Measurements from ENCODE around the gene ADAMTS15. TPM values are rescaled to one million over a fixed set of nuclear protein-coding genes. Genes with fewer than 3 reads are reported as not detected.

Gene ADAMTS15
- total RNA-seq, 3 donors from 2014 or later (not counting 1 experiment from before 2014, with no cell fraction given) = 0.20 TPM; not detected in 2

DNA sequence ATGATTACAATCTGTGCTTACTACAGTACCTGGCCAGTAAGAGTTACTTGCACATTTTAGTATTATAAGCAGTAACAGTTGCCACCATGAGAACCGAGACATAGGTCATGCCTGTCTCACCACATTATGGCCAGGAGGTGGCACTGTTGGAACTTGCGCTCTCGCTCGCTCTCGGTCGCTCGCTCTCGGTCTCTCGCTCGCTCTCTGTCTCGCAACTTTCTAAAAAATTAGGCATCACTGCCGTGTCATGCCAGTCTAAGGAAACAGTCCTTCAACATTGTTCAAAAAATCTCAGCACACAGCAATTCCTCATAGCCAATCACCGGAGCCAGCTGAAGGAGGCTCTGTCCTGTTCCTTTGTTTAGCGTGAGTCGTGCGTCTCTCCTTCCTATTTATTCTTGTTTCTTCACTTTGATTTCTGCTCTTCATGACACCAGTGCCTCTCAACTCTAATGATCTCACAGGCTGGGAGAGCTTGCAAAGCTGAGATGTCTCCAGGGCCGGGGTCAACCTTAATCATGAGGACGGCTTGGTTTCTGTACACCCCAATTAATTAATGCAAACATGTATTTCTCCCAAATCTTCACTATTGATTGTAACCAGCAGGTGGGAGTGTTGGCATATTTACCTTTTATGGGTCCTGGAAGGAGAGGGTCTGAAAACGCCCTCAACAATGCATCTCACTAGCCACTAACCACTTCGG, 13.8 kb upstream of the ADAMTS15 start:
- peak; percentile 56 to 88 for DNase-seq
- Mint-ChIP-seq H3K9me3 (no peaks in the 10 kb centered on the region), H3K4me1 (peaks cover 19 to 23% of the 10 kb centered on the region in 2 donors), H3K4me3 (no peak overlapping the region), H3K36me3 (no peaks in the 10 kb centered on the region), H3K27ac (no peak overlapping the region), H3K27me3 (ENCODE audit: low read depth in 2 of 2) (peaks cover 8 to 13% of the 10 kb centered on the region in 2 donors)
- intact Hi-C loops (cut with micrococcal nuclease) = loop anchor here (1.0 to 2.0 kb wide), 3 partner anchors 222 to 460 kb away; no protein-coding TSS in a partner anchor
- TF ChIP-seq, protein P1, sequence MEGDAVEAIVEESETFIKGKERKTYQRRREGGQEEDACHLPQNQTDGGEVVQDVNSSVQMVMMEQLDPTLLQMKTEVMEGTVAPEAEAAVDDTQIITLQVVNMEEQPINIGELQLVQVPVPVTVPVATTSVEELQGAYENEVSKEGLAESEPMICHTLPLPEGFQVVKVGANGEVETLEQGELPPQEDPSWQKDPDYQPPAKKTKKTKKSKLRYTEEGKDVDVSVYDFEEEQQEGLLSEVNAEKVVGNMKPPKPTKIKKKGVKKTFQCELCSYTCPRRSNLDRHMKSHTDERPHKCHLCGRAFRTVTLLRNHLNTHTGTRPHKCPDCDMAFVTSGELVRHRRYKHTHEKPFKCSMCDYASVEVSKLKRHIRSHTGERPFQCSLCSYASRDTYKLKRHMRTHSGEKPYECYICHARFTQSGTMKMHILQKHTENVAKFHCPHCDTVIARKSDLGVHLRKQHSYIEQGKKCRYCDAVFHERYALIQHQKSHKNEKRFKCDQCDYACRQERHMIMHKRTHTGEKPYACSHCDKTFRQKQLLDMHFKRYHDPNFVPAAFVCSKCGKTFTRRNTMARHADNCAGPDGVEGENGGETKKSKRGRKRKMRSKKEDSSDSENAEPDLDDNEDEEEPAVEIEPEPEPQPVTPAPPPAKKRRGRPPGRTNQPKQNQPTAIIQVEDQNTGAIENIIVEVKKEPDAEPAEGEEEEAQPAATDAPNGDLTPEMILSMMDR (IDR thresholded peaks at IDR 0.05) = peak; percentile 96
- Histone ChIP-seq H3K36me3 (ENCODE audit: control insufficient read depth, insufficient read depth, low read length) (no peaks in the 10 kb centered on the region), H3K4me1 (ENCODE audit: control insufficient read depth, insufficient read depth, low read length) (peaks cover 12% of the 10 kb centered on the region), H3K4me3 (ENCODE audit: low read length) (peak overlapping the region; percentile 69), H3K27me3 (ENCODE audit: control insufficient read depth, insufficient read depth, low read length) (peaks cover 6% of the 10 kb centered on the region), H3K9me3 (ENCODE audit: control insufficient read depth, insufficient read depth, low read length) (no peaks in the 10 kb centered on the region), H3K27ac (ENCODE audit: low read length) (no peak overlapping the region)
- under 1% methylated on average over 17 of the region's 20 CpGs for WGBS (ENCODE audit: insufficient coverage)
- peak; percentile 87 to 91 (median 89) for ATAC-seq

DNA sequence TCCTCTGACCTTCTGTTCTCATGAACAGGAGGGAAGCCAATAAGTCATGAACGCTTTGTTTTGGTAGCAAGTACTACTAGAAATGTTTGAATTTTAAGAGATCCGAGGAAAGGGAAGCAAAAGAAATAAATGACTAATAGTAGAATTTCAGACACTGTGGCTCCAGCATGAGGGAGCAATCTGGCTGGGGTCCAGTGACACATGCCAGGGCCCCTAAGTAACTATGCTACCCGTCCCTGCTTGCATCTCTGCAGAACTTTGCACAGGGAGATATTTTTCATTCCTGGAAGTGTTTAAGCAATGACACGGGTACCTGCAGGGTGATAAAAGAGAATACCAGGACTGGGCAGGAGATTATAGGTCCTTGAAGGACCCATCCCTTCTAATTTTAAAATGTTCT, 12.8 kb upstream of the ADAMTS15 start:
- Histone ChIP-seq H3K4me1 (ENCODE audit: control insufficient read depth, insufficient read depth, low read length) (peaks cover 16% of the 10 kb centered on the region), H3K27ac (ENCODE audit: low read length) (no peak overlapping the region), H3K4me3 (ENCODE audit: low read length) (no peak overlapping the region), H3K36me3 (ENCODE audit: control insufficient read depth, insufficient read depth, low read length) (no peaks in the 10 kb centered on the region), H3K9me3 (ENCODE audit: control insufficient read depth, insufficient read depth, low read length) (no peaks in the 10 kb centered on the region), H3K27me3 (ENCODE audit: control insufficient read depth, insufficient read depth, low read length) (no peaks in the 10 kb centered on the region)
- Mint-ChIP-seq H3K4me3 (peak overlapping the region; percentile 18), H3K4me1 (peaks cover 19 to 27% of the 10 kb centered on the region in 2 donors), H3K36me3 (no peaks in the 10 kb centered on the region), H3K27ac (no peak overlapping the region), H3K27me3 (ENCODE audit: low read depth in 2 of 2) (peaks cover 0 to 6% of the 10 kb centered on the region in 2 donors), H3K9me3 (no peaks in the 10 kb centered on the region)
- TF ChIP-seq, protein P1 (IDR thresholded peaks at IDR 0.05) = no peak
- intact Hi-C loops (cut with micrococcal nuclease) = loop anchor here (1.0 to 2.0 kb wide), 2 partner anchors 223 to 427 kb away; no protein-coding TSS in a partner anchor
- ATAC-seq (no peak), DNase-seq (no peak)
- 85% methylated on average over 4 of the region's 4 CpGs for WGBS (ENCODE audit: insufficient coverage)

DNA sequence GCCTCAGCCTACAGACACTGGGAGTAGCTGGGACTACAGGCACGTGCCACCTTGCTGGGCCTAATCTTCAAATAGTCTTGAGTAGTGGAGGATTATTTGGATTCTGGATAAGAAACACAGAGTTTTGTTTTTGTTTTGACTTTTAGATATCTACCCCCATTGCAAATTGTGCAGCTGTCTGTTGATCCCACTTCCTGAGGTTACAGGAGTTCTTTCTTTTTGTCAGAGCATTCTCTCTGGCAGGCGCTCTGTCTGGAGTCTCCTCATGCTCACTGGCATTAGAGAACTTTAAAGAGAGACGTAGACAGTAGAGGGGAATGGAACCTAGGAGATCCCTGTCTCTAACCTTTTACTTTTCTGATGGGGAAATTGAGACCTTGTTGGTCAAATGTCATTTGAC, 12.3 kb upstream of the ADAMTS15 start:
- Mint-ChIP-seq H3K27ac (no peak overlapping the region), H3K9me3 (no peaks in the 10 kb centered on the region), H3K27me3 (ENCODE audit: low read depth in 2 of 2) (peaks cover 0 to 5% of the 10 kb centered on the region in 2 donors), H3K4me1 (peaks cover 19 to 24% of the 10 kb centered on the region in 2 donors), H3K4me3 (no peak overlapping the region), H3K36me3 (no peaks in the 10 kb centered on the region)
- DNase-seq = no peak
- WGBS (ENCODE audit: insufficient coverage) = 73% methylated on average over 3 of the region's 3 CpGs
- no peak for ATAC-seq
- Histone ChIP-seq H3K9me3 (ENCODE audit: control insufficient read depth, insufficient read depth, low read length) (no peaks in the 10 kb centered on the region), H3K27me3 (ENCODE audit: control insufficient read depth, insufficient read depth, low read length) (no peaks in the 10 kb centered on the region), H3K27ac (ENCODE audit: low read length) (no peak overlapping the region), H3K4me3 (ENCODE audit: low read length) (no peak overlapping the region), H3K36me3 (ENCODE audit: control insufficient read depth, insufficient read depth, low read length) (no peaks in the 10 kb centered on the region), H3K4me1 (ENCODE audit: control insufficient read depth, insufficient read depth, low read length) (peaks cover 16% of the 10 kb centered on the region)
- intact Hi-C loops (cut with micrococcal nuclease) = no loop called here
- TF ChIP-seq, protein P1 (IDR thresholded peaks at IDR 0.05) = no peak

Measured in natural killer cell (primary cell).